ENCODE data around the gene DOCK2.

Gene DOCK2

GRCh38 chr5:169637085-169637548 is at the start of gene DOCK2:
Gene DOCK2 (plus strand): TSS chr5:169637275. CDS start chr5:169637327, 52 bp downstream.
- DNase-seq (ENCODE audit: extremely low spot score) = peak; percentile 89
- TF ChIP-seq CTCF (IDR thresholded peaks at IDR 0.05; ENCODE audit: control extremely low read depth, extremely low read depth, low read depth, missing control alignments) = no peak
- CTCF ChIA-PET = interaction anchor here (1.1 to 2.0 kb wide), 5 partner anchors 10 to 170 kb away, joined by 3 to 13 read pairs (median 6); no protein-coding TSS in a partner anchor
- POLR2A ChIA-PET = no interaction called here

GRCh38 chr5:169590602-169591001 is 46.5 kb upstream of the DOCK2 start:
- ChIA-PET CTCF (no interaction called here), POLR2A (no interaction called here)
- no peak for DNase-seq (ENCODE audit: extremely low spot score)
- no peak for TF ChIP-seq CTCF (IDR thresholded peaks at IDR 0.05; ENCODE audit: control extremely low read depth, extremely low read depth, low read depth, missing control alignments)

GRCh38 chr5:169591636-169592035 is 45.4 kb upstream of the DOCK2 start:
- POLR2A ChIA-PET = no interaction called here

GRCh38 chr5:169592937-169593650 is 44.0 kb upstream of the DOCK2 start:
- ChIA-PET POLR2A (no interaction called here), CTCF (interaction anchor here (1.0 to 2.0 kb wide), 5 partner anchors 9 to 110 kb away, joined by 3 to 5 read pairs (median 3); partner anchors contain the start of gene SPDL1)
- no peak for TF ChIP-seq CTCF (IDR thresholded peaks at IDR 0.05; ENCODE audit: control extremely low read depth, extremely low read depth, low read depth, missing control alignments)
- no peak for DNase-seq (ENCODE audit: extremely low spot score)

More at GRCh38 chr5:169591636-169592035, 45.4 kb upstream of the DOCK2 start:
- no peak for DNase-seq (ENCODE audit: extremely low spot score)
- CTCF ChIA-PET = interaction anchor here (1.1 to 1.7 kb wide), 2 partner anchors 27 to 29 kb away, joined by 3 read pairs; no protein-coding TSS in a partner anchor
- TF ChIP-seq CTCF (IDR thresholded peaks at IDR 0.05; ENCODE audit: control extremely low read depth, extremely low read depth, low read depth, missing control alignments) = no peak

- no peak for TF ChIP-seq CTCF (IDR thresholded peaks at IDR 0.05; ENCODE audit: control extremely low read depth, extremely low read depth, low read depth, missing control alignments)
- no peak for DNase-seq (ENCODE audit: extremely low spot score)
- POLR2A ChIA-PET = no interaction called here
- CTCF ChIA-PET = interaction anchor here (0.9 to 2.0 kb wide), 5 partner anchors 12 to 386 kb away, joined by 3 to 5 read pairs (median 4); partner anchors contain the start of gene SPDL1
These were observed 41.8 kb upstream of the DOCK2 start for GRCh38 chr5:169595172-169595820.

- CTCF ChIA-PET = no interaction called here
- TF ChIP-seq CTCF (IDR thresholded peaks at IDR 0.05; ENCODE audit: control extremely low read depth, extremely low read depth, low read depth, missing control alignments) = no peak
- POLR2A ChIA-PET = no interaction called here
- DNase-seq (ENCODE audit: extremely low spot score) = no peak
These were observed 37.6 kb upstream of the DOCK2 start for GRCh38 chr5:169599451-169599850.

Data from GM10248 (cell line).